ENCODE data around the gene WDR7.

WDR7 gene

GRCh38 chr18:56953428-56954198 lies 302.5 kb downstream of the WDR7 start:
- DNase-seq = no peak

GRCh38 chr18:56955490-56955889 lies 304.3 kb downstream of the WDR7 start:
- no peak for DNase-seq

- no peak for DNase-seq
Measured at GRCh38 chr18:56959120-56959519, 308.0 kb downstream of the WDR7 start.

GRCh38 chr18:56962322-56962721 lies 311.2 kb downstream of the WDR7 start:
- DNase-seq = no peak

GRCh38 chr18:56967035-56967434 lies 315.9 kb downstream of the WDR7 start:
- no peak for DNase-seq

- no peak for DNase-seq
Measured at GRCh38 chr18:56973487-56973886, 322.3 kb downstream of the WDR7 start.

GRCh38 chr18:56974141-56974540 lies 323.0 kb downstream of the WDR7 start:
- no peak for DNase-seq

- no peak for DNase-seq
Measured at GRCh38 chr18:56975276-56975675, 324.1 kb downstream of the WDR7 start.

GRCh38 chr18:56977309-56977708 lies 326.1 kb downstream of the WDR7 start:
- DNase-seq = no peak

- no peak for DNase-seq
Measured at GRCh38 chr18:56977771-56978170, 326.6 kb downstream of the WDR7 start.

- DNase-seq = no peak
Measured at GRCh38 chr18:56980151-56980550, 329.0 kb downstream of the WDR7 start.

GRCh38 chr18:56982766-56983165 lies 331.6 kb downstream of the WDR7 start:
- peak; percentile 6 for DNase-seq

GRCh38 chr18:56983275-56983992 lies 332.3 kb downstream of the WDR7 start:
- DNase-seq = no peak

GRCh38 chr18:56984731-56985130 lies 333.6 kb downstream of the WDR7 start:
- DNase-seq = no peak

- DNase-seq = no peak
Measured at GRCh38 chr18:56986829-56987228, 335.7 kb downstream of the WDR7 start.

- DNase-seq = no peak
Measured at GRCh38 chr18:56987236-56987635, 336.1 kb downstream of the WDR7 start.

GRCh38 chr18:56988022-56988421 lies 336.9 kb downstream of the WDR7 start:
- DNase-seq = no peak

GRCh38 chr18:56990678-56991077 lies 339.5 kb downstream of the WDR7 start:
- no peak for DNase-seq

GRCh38 chr18:56992777-56993176 lies 341.6 kb downstream of the WDR7 start:
- DNase-seq = no peak

GRCh38 chr18:56995579-56996188 lies 344.5 kb downstream of the WDR7 start:
- no peak for DNase-seq

- DNase-seq = no peak
Measured at GRCh38 chr18:56997200-56997599, 346.0 kb downstream of the WDR7 start.

- no peak for DNase-seq
Measured at GRCh38 chr18:56999823-57000222, 348.7 kb downstream of the WDR7 start.

- no peak for DNase-seq
Measured at GRCh38 chr18:57002627-57003026, 351.5 kb downstream of the WDR7 start.

GRCh38 chr18:57003342-57003741 lies 352.2 kb downstream of the WDR7 start:
- DNase-seq = no peak

Data from SIG-M5 (cell line).